CD14-positive monocyte (primary cell): Measurements from ENCODE around the gene TIAM2. TPM values are rescaled to one million over a fixed set of nuclear protein-coding genes. Genes with fewer than 3 reads are reported as not detected.
A peak's percentile ranks its signal among the peaks of the same experiment; 100 is the strongest.

ENCODE experiments used
- DNase-seq, 3 donors: peaks; one replicate each; pipeline ENCODE4 v3.0.0-alpha.2; 2011 to 2022
- H2AFZ ChIP-seq: 2 replicates; pipeline ENCODE4 v1.6.0; 2012; ENCODE audit warnings: mild to moderate bottlenecking, low read depth, low read length, inconsistent platforms; ENCODE audit not compliant: insufficient read depth, poor library complexity, severe bottlenecking
- H3K27ac ChIP-seq, 2 donors: 1 replicate in 1 of 2; 2 replicates in 1 of 2; pipeline ENCODE4 v1.5.1; 2012 to 2013; ENCODE audit warnings: low read length in 2 of 2, control low read depth in 1 of 2, inconsistent platforms in 1 of 2, low read depth in 1 of 2, mild to moderate bottlenecking in 1 of 2
- H3K27me3 ChIP-seq, 2 donors: one replicate each; pipeline versions ENCODE4 v1.6.0 to v1.6.1; 2011 to 2013; ENCODE audit warnings: low read length in 2 of 2; ENCODE audit not compliant: control insufficient read depth in 2 of 2, insufficient read depth in 2 of 2
- H3K36me3 ChIP-seq, 2 donors: replicated peaks in 1 of 2; 1 replicate in 1 of 2; 2 replicates in 1 of 2; pipeline versions ENCODE4 v1.5.1 to v1.6.1; 2012 to 2013; ENCODE audit warnings: low read length in 2 of 2, control low read depth in 1 of 2, inconsistent platforms in 1 of 2, mild to moderate bottlenecking in 1 of 2; ENCODE audit not compliant: insufficient read depth in 2 of 2, control insufficient read depth in 1 of 2
- H3K4me1 ChIP-seq, 2 donors: 1 replicate in 1 of 2; 2 replicates in 1 of 2; pipeline versions ENCODE4 v1.5.1 to v1.6.1; 2012 to 2013; ENCODE audit warnings: low read length in 2 of 2, control low read depth in 1 of 2, inconsistent platforms in 1 of 2, mild to moderate bottlenecking in 1 of 2, moderate library complexity in 1 of 2; ENCODE audit not compliant: insufficient read depth in 2 of 2, control insufficient read depth in 1 of 2
- H3K4me2 ChIP-seq: replicated peaks from 2 replicates; pipeline ENCODE3; 2012; ENCODE audit warnings: low read length, moderate library complexity, mild to moderate bottlenecking; ENCODE audit not compliant: poor library complexity, severe bottlenecking; ENCODE audit errors: extremely low read depth
- H3K4me3 ChIP-seq, 3 experiments: fragments of 200-600 bp in 1 of 3; sonication (generic) in 1 of 3; replicated peaks in 1 of 3; 1 replicate in 2 of 3; 2 replicates in 1 of 3; pipeline ENCODE4 v1.5.1; 2011 to 2013; ENCODE audit warnings: low read length in 3 of 3, mild to moderate bottlenecking in 3 of 3, control low read depth in 2 of 3, low read depth in 2 of 3, inconsistent platforms in 1 of 3, moderate library complexity in 1 of 3
- H3K79me2 ChIP-seq: 2 replicates; pipeline ENCODE4 v1.6.0; 2012; ENCODE audit warnings: mild to moderate bottlenecking, control low read depth, inconsistent platforms, low read length, moderate library complexity; ENCODE audit not compliant: insufficient read depth
- H3K9ac ChIP-seq: 2 replicates; pipeline ENCODE4 v1.6.0; 2017; ENCODE audit warnings: low read length, mild to moderate bottlenecking; ENCODE audit not compliant: insufficient read depth, poor library complexity, severe bottlenecking
- H3K9me3 ChIP-seq, 2 donors: replicated peaks in 1 of 2; 1 replicate in 1 of 2; 2 replicates in 1 of 2; pipeline versions ENCODE4 v1.5.1 to v1.6.1; 2012 to 2013; ENCODE audit warnings: low read length in 2 of 2, control low read depth in 1 of 2; ENCODE audit not compliant: control insufficient read depth in 1 of 2, insufficient read depth in 1 of 2
- H4K20me1 ChIP-seq: 2 replicates; pipeline ENCODE4 v1.6.0; 2012; ENCODE audit warnings: mild to moderate bottlenecking, low read length, control low read depth, moderate library complexity; ENCODE audit not compliant: insufficient read depth
- H3K27ac Mint-ChIP-seq, 7 donors: one replicate each; pipeline ENCODE4 v1.8.0; 2020; ENCODE audit warnings: mild to moderate bottlenecking in 7 of 7, mixed read lengths in 7 of 7, moderate library complexity in 6 of 7, inconsistent platforms in 2 of 7
- H3K27me3 Mint-ChIP-seq, 3 donors: one replicate each; pipeline ENCODE4 v1.8.0; 2021 to 2022; ENCODE audit warnings: low read depth in 3 of 3, mild to moderate bottlenecking in 3 of 3, mixed read lengths in 3 of 3, moderate library complexity in 3 of 3, inconsistent platforms in 1 of 3
- H3K36me3 Mint-ChIP-seq, 2 donors: one replicate each; pipeline ENCODE4 v1.8.0; 2020; ENCODE audit warnings: mixed read lengths in 2 of 2, inconsistent platforms in 1 of 2, mild to moderate bottlenecking in 1 of 2
- H3K4me1 Mint-ChIP-seq: one replicate; pipeline ENCODE4 v1.8.0; 2020; ENCODE audit warnings: mild to moderate bottlenecking, mixed read lengths
- H3K4me3 Mint-ChIP-seq, 2 donors: one replicate each; pipeline ENCODE4 v1.8.0; 2020; ENCODE audit warnings: mild to moderate bottlenecking in 2 of 2, mixed read lengths in 2 of 2, moderate library complexity in 1 of 2
- H3K9me3 Mint-ChIP-seq, 7 donors: one replicate each; pipeline ENCODE4 v1.8.0; 2020 to 2022; ENCODE audit warnings: mixed read lengths in 7 of 7, mild to moderate bottlenecking in 6 of 7, moderate library complexity in 6 of 7, inconsistent platforms in 2 of 7
- CTCF ChIP-seq: fragments of 200-600 bp; IDR thresholded peaks from one replicate; pipeline ENCODE4 v1.8.0; 2022; ENCODE audit warnings: antibody characterized with exemption, mild to moderate bottlenecking
- WGBS: methylation state at CpG from one replicate; pipeline ENCODE4 v1.1.5; 2013; ENCODE audit warnings: missing lambda C conversion rate; ENCODE audit not compliant: insufficient coverage; 5-methylcytosine and 5-hydroxymethylcytosine counted together
- intact Hi-C, 2 donors: fragments of 100-400 bp; cut with micrococcal nuclease; formaldehyde crosslinking; loops; one replicate each; pipeline versions ENCODE4 v1.15.0 to v1.15.1; 2023
- polyA plus RNA-seq, 3 donors: library from polyadenylated mRNA; depleted of rRNA in 1 of 3; unstranded in 2 of 3; stranded (reverse) in 1 of 3; fragments of 300-500 nt in 2 of 3; fragments of >200 nt in 1 of 3; fragmentation: Illumina TruSeq in 2 of 3; gene quantifications; 1 replicate in 2 of 3; 2 replicates in 1 of 3; pipeline ENCODE4 v1.2.3, GENCODE V29; 2012 to 2021

Gene TIAM2
- polyA plus RNA-seq, 3 donors: 0.25 to 4.2 (median 0.67) TPM

DNA sequence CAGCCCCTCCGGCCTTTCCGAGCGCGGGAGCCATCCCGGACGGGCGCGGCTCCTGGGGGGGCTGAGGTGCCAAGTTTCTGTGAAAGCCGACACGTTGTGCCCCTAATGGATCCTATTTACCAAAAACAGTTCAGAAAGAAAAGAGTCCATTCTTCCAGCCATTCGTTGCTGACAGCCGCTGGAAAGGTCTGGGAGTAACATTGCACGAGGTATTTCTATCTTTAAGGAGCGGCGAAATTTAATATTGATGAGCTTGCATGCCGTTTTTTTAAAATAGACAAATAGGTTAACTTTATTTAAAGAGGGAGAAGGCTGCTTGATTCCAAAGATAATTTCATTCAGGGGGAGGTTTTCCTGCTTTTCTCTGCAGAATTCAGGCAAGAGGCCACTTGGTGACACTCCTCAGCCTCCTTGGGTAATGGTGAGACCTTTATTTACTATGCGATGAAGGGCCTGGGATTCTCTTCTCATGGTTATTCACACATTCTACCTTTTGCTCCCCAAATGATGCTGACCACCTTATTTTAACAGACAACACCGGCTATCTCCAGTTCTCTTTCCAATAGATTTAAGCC is 988 bp downstream of the TIAM2 start:
- intact Hi-C loops: no loop called here
- no peak for TF ChIP-seq CTCF
- peak overlapping the region; percentile 63 for H3K4me2 ChIP-seq
- DNase-seq: no peak
- no peaks in the 10 kb centered on the region for H3K36me3 ChIP-seq
- WGBS: 10% methylated on average over 10 of the region's 18 CpGs
- peak overlapping the region in 1 of 3 experiments; percentile 43 for H3K4me3 ChIP-seq
- H3K9ac ChIP-seq: no peak overlapping the region
- no peaks in the 10 kb centered on the region for H3K9me3 ChIP-seq
- H3K27ac ChIP-seq: no peak overlapping the region
- peaks cover 20 to 29% of the 10 kb centered on the region in 2 donors for H3K27me3 ChIP-seq
- H3K4me1 Mint-ChIP-seq: peaks cover 3% of the 10 kb centered on the region
- no peaks in the 10 kb centered on the region for H3K36me3 Mint-ChIP-seq
- no peaks in the 10 kb centered on the region for H4K20me1 ChIP-seq
- no peaks in the 10 kb centered on the region for H3K79me2 ChIP-seq
- H3K4me1 ChIP-seq: no peaks in the 10 kb centered on the region
- H3K9me3 Mint-ChIP-seq: peaks cover 0 to 9% (median 4%) of the 10 kb centered on the region in 7 donors
- H3K4me3 Mint-ChIP-seq: peak overlapping the region in 1 of 2 donors; percentile 49
- no peak overlapping the region for H2AFZ ChIP-seq
- H3K27me3 Mint-ChIP-seq: peaks cover 34 to 44% (median 38%) of the 10 kb centered on the region in 3 donors
- H3K27ac Mint-ChIP-seq: no peak overlapping the region

GRCh38 chr6:154996841-154997311 is 1.8 kb downstream of the TIAM2 start:
- peaks cover 0 to 9% (median 4%) of the 10 kb centered on the region in 7 donors for H3K9me3 Mint-ChIP-seq
- Histone ChIP-seq H3K4me3 (no peak overlapping the region), H3K27me3 (peaks cover 20 to 29% of the 10 kb centered on the region in 2 donors), H3K9ac (no peak overlapping the region), H3K4me1 (no peaks in the 10 kb centered on the region), H4K20me1 (no peaks in the 10 kb centered on the region), H3K36me3 (no peaks in the 10 kb centered on the region), H3K4me2 (no peak overlapping the region), H3K9me3 (no peaks in the 10 kb centered on the region), H2AFZ (no peak overlapping the region), H3K27ac (no peak overlapping the region), H3K79me2 (no peaks in the 10 kb centered on the region)
- no peak overlapping the region for H3K27ac Mint-ChIP-seq
- intact Hi-C loops: no loop called here
- H3K4me1 Mint-ChIP-seq: peaks cover 3% of the 10 kb centered on the region
- no peak for TF ChIP-seq CTCF
- DNase-seq: no peak
- peak overlapping the region in 1 of 2 donors; percentile 49 for H3K4me3 Mint-ChIP-seq
- H3K36me3 Mint-ChIP-seq: no peaks in the 10 kb centered on the region
- 81% methylated on average over 4 of the region's 5 CpGs for WGBS
- peaks cover 34 to 44% (median 38%) of the 10 kb centered on the region in 3 donors for H3K27me3 Mint-ChIP-seq
